Loucy (cell line): ENCODE results near the gene RHOB.

Experiments
- EZH2phosphoT487 ChIP-seq: fragments of 200-600 bp; IDR thresholded peaks from 2 replicates; pipeline ENCODE4 v1.6.1; 2018; ENCODE audit warnings: antibody characterized with exemption, mild to moderate bottlenecking, moderate library complexity, borderline replicate concordance
- TF ChIP-seq, protein P1 (sequence below): fragments of 200-600 bp; sonication (generic); conservative IDR thresholded peaks from 2 replicates; pipeline ENCODE4 v1.5.1; 2014; ENCODE audit warnings: mild to moderate bottlenecking, antibody characterized with exemption, low read length

DNA sequence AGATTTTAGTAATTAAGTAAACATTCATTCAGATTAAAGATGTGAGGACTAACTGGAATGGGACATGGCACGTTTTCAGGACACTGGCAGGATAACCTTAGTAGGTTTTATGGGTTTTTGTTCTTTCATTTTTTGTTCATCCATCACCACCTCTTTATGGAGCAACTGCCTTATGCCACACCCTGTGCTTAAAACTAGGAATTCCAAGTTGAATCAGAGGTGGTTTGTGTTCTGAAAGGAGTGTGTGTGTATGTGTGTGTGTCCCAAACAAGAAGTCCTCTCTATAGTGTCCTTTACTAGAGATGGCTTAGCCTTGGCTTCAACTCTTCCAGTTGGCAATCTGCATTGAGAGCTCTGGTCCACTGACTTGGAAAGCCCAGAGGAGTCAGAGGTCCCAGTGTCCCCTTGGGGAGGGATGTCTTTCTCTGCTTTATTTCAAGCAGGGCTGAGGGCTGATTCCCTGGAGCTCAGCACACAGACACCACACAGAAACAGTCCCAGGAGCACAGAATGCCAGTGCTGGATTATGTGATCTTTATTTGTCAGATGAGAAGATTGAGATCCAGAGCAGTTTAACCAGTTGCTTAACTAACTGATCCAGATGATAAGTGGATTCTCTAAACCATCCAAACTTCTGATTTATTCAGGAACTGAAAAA lies 25.2 kb downstream of the RHOB start:
- TF ChIP-seq, protein P1, sequence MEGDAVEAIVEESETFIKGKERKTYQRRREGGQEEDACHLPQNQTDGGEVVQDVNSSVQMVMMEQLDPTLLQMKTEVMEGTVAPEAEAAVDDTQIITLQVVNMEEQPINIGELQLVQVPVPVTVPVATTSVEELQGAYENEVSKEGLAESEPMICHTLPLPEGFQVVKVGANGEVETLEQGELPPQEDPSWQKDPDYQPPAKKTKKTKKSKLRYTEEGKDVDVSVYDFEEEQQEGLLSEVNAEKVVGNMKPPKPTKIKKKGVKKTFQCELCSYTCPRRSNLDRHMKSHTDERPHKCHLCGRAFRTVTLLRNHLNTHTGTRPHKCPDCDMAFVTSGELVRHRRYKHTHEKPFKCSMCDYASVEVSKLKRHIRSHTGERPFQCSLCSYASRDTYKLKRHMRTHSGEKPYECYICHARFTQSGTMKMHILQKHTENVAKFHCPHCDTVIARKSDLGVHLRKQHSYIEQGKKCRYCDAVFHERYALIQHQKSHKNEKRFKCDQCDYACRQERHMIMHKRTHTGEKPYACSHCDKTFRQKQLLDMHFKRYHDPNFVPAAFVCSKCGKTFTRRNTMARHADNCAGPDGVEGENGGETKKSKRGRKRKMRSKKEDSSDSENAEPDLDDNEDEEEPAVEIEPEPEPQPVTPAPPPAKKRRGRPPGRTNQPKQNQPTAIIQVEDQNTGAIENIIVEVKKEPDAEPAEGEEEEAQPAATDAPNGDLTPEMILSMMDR, result no peak
- no peak for TF ChIP-seq EZH2phosphoT487
